H1 (cell line): ENCODE data around the gene POLH. TPM values are rescaled to one million over a fixed set of nuclear protein-coding genes. Genes with fewer than 3 reads are reported as not detected.

Experiments used
- CTCF ChIA-PET: fragments of 300-600 bp; sonication (Branson Sonifier 250); formaldehyde crosslinking; loops from one replicate; lab custom pipeline; 2021; ENCODE audit not compliant: partially characterized antibody; lab: Charles Lee
- POLR2A ChIA-PET: fragments of 300-600 bp; sonication (Branson Sonifier 250); formaldehyde crosslinking; loops from one replicate; lab custom pipeline; 2021; ENCODE audit warnings: inconsistent platforms; ENCODE audit not compliant: partially characterized antibody; lab: Charles Lee
- DNase-seq, 2 experiments: peaks; one replicate each; pipeline versions ENCODE4 v3.0.0 to v3.0.0-alpha.2; 2010 to 2022; ENCODE audit warnings: low spot score in 2 of 2, low read depth in 1 of 2, mixed read lengths in 1 of 2
- FAIRE-seq: peaks from 2 replicates; lab custom pipeline; 2011; peaks lifted over from hg19 to GRCh38; lab: Jason Lieb, UNC
- H2AFZ ChIP-seq: 2 replicates; pipeline ENCODE4 v1.8.1; 2012; ENCODE audit warnings: low read length, inconsistent platforms
- H2AK5ac ChIP-seq: 2 replicates; pipeline ENCODE4 v1.6.1; 2013; ENCODE audit warnings: low read depth, low read length
- H2BK120ac ChIP-seq: replicated peaks from 2 replicates; pipeline ENCODE3; 2013; ENCODE audit warnings: low read depth, low read length, inconsistent platforms
- H2BK12ac ChIP-seq: 2 replicates; pipeline ENCODE4 v1.6.1; 2013; ENCODE audit warnings: low read depth, low read length
- H2BK15ac ChIP-seq: 2 replicates; pipeline ENCODE4 v1.6.1; 2013; ENCODE audit warnings: low read length
- H2BK20ac ChIP-seq: 2 replicates; pipeline ENCODE4 v1.6.1; 2013; ENCODE audit warnings: low read length
- H2BK5ac ChIP-seq: 2 replicates; pipeline ENCODE4 v1.6.1; 2013; ENCODE audit warnings: low read depth, low read length
- H3K14ac ChIP-seq: 2 replicates; pipeline ENCODE4 v1.6.1; 2013; ENCODE audit warnings: inconsistent platforms; ENCODE audit not compliant: insufficient read length
- H3K18ac ChIP-seq: 2 replicates; pipeline ENCODE4 v1.6.1; 2013; ENCODE audit warnings: low read length; ENCODE audit errors: extremely low read depth
- H3K23ac ChIP-seq: 2 replicates; pipeline ENCODE4 v1.6.1; 2013; ENCODE audit warnings: inconsistent platforms; ENCODE audit not compliant: insufficient read length
- H3K23me2 ChIP-seq: 2 replicates; pipeline ENCODE4 v1.6.1; 2013; ENCODE audit warnings: low read depth, low read length
- H3K27ac ChIP-seq: 2 replicates; pipeline ENCODE4 v1.6.1; 2011; ENCODE audit warnings: low read depth, low read length, inconsistent platforms
- H3K27me3 ChIP-seq, 4 experiments: replicated peaks in 1 of 4; 1 replicate in 1 of 4; 2 replicates in 3 of 4; pipeline versions ENCODE4 v1.6.1 to v1.8.1; 2011 to 2013; ENCODE audit warnings: low read length in 3 of 4, mild to moderate bottlenecking in 3 of 4, inconsistent platforms in 2 of 4, mixed read lengths in 2 of 4, moderate library complexity in 1 of 4; ENCODE audit not compliant: control insufficient read depth in 3 of 4, insufficient read depth in 3 of 4; ENCODE audit errors: extremely low read depth in 1 of 4
- H3K36me3 ChIP-seq, 4 experiments: 2 replicates each; pipeline versions ENCODE4 v1.6.1 to v1.8.1; 2011 to 2013; ENCODE audit warnings: mild to moderate bottlenecking in 4 of 4, low read length in 3 of 4, moderate library complexity in 2 of 4, control low read depth in 1 of 4, inconsistent platforms in 1 of 4; ENCODE audit not compliant: insufficient read depth in 4 of 4, control insufficient read depth in 2 of 4
- H3K4ac ChIP-seq: replicated peaks from 2 replicates; pipeline ENCODE3; 2013; ENCODE audit warnings: low read length, low read depth, mixed read lengths, inconsistent platforms; ENCODE audit not compliant: insufficient read length
- H3K4me1 ChIP-seq, 4 experiments: replicated peaks in 1 of 4; 1 replicate in 1 of 4; 2 replicates in 3 of 4; pipeline versions ENCODE4 v1.6.1 to v1.8.1; 2011 to 2013; ENCODE audit warnings: low read length in 3 of 4, inconsistent platforms in 2 of 4, mixed read lengths in 1 of 4; ENCODE audit not compliant: insufficient read depth in 4 of 4, control insufficient read depth in 3 of 4
- H3K4me2 ChIP-seq, 2 experiments: 2 replicates each; pipeline versions ENCODE4 v1.6.1 to v1.8.1; 2011 to 2013; ENCODE audit warnings: low read depth in 2 of 2, low read length in 2 of 2, control low read depth in 1 of 2, inconsistent platforms in 1 of 2, mild to moderate bottlenecking in 1 of 2; ENCODE audit not compliant: insufficient read depth in 1 of 2
- H3K4me3 ChIP-seq, 4 experiments: fragments of 200-600, 300-600 bp in 1 of 4; sonication (generic), shearing (Covaris generic), sonication (Bioruptor Twin) in 1 of 4; 2 replicates each; pipeline versions ENCODE4 v1.5.1 to v1.8.1; 2011 to 2016; ENCODE audit warnings: low read length in 4 of 4, low read depth in 3 of 4, control low read depth in 2 of 4, inconsistent platforms in 2 of 4, mild to moderate bottlenecking in 2 of 4, mixed read lengths in 1 of 4, moderate library complexity in 1 of 4; ENCODE audit not compliant: insufficient read depth in 2 of 4; ENCODE audit errors: extremely low read depth in 1 of 4
- H3K56ac ChIP-seq: replicated peaks from 2 replicates; pipeline ENCODE3; 2013; ENCODE audit warnings: low read depth, mild to moderate bottlenecking, mixed read lengths, low read length, inconsistent platforms; ENCODE audit not compliant: insufficient read length
- H3K79me1 ChIP-seq: 2 replicates; pipeline ENCODE4 v1.6.1; 2013; ENCODE audit warnings: low read depth, low read length, control low read depth
- H3K79me2 ChIP-seq, 2 experiments: 2 replicates each; pipeline versions ENCODE4 v1.6.1 to v1.8.1; 2012 to 2013; ENCODE audit warnings: low read length in 2 of 2, mild to moderate bottlenecking in 2 of 2, inconsistent platforms in 1 of 2; ENCODE audit not compliant: insufficient read depth in 2 of 2, control insufficient read depth in 1 of 2
- H3K9ac ChIP-seq, 4 experiments: replicated peaks in 1 of 4; 1 replicate in 1 of 4; 2 replicates in 3 of 4; pipeline versions ENCODE4 v1.6.1 to v1.8.1; 2011 to 2013; ENCODE audit warnings: low read depth in 3 of 4, low read length in 3 of 4, control low read depth in 2 of 4, mild to moderate bottlenecking in 2 of 4, moderate library complexity in 2 of 4, inconsistent platforms in 1 of 4; ENCODE audit errors: extremely low read depth in 1 of 4
- H3K9me3 ChIP-seq, 2 experiments: 2 replicates each; pipeline versions ENCODE4 v1.6.1 to v1.8.1; 2012 to 2013; ENCODE audit warnings: mild to moderate bottlenecking in 2 of 2, moderate library complexity in 2 of 2, control low read depth in 1 of 2, inconsistent platforms in 1 of 2, low read depth in 1 of 2, low read length in 1 of 2, mixed read lengths in 1 of 2; ENCODE audit not compliant: insufficient read depth in 2 of 2
- H4K20me1 ChIP-seq, 2 experiments: replicated peaks in 1 of 2; 2 replicates each; pipeline versions ENCODE3 to v1.8.1; 2011 to 2013; ENCODE audit warnings: inconsistent platforms in 2 of 2, low read length in 2 of 2, mild to moderate bottlenecking in 1 of 2; ENCODE audit not compliant: insufficient read depth in 2 of 2, control insufficient read depth in 1 of 2
- H4K5ac ChIP-seq: 2 replicates; pipeline ENCODE4 v1.6.1; 2013; ENCODE audit warnings: low read length, low read depth, mixed read lengths, inconsistent platforms; ENCODE audit not compliant: insufficient read length
- H4K8ac ChIP-seq: 2 replicates; pipeline ENCODE4 v1.8.0; 2013; ENCODE audit warnings: mild to moderate bottlenecking, moderate library complexity, low read length, inconsistent platforms; ENCODE audit not compliant: insufficient read depth; ENCODE audit errors: extremely low read depth
- H4K91ac ChIP-seq: replicated peaks from 2 replicates; pipeline ENCODE3; 2013; ENCODE audit warnings: low read length, mixed read lengths, inconsistent platforms; ENCODE audit not compliant: insufficient read length
- CBX5 ChIP-seq: fragments of 300-800, 300-1000 bp; sonication (generic); IDR thresholded peaks from 2 replicates; pipeline ENCODE4 v1.7.1; 2016; ENCODE audit warnings: antibody characterized with exemption, low read length, low read depth
- EP300 ChIP-seq, 2 experiments: IDR thresholded peaks; 1 replicate in 1 of 2; 2 replicates in 1 of 2; pipeline ENCODE4 v1.6.1; 2011 to 2012; ENCODE audit warnings: low read depth in 2 of 2, low read length in 2 of 2, mild to moderate bottlenecking in 2 of 2, borderline replicate concordance in 1 of 2, inconsistent platforms in 1 of 2, moderate library complexity in 1 of 2
- EZH2 ChIP-seq: fragments of 200-600 bp; sonication (generic); IDR thresholded peaks from 2 replicates; pipeline ENCODE4 v1.7.1; 2012; ENCODE audit warnings: low read depth, mild to moderate bottlenecking, moderate library complexity, low read length, inconsistent platforms; ENCODE audit not compliant: severe bottlenecking
- KDM5A ChIP-seq: fragments of 200-600 bp; IDR thresholded peaks from 2 replicates; pipeline ENCODE4 v1.7.1; 2012; ENCODE audit warnings: mild to moderate bottlenecking, low read length, inconsistent platforms, mixed read lengths
- NRF1 ChIP-seq: IDR thresholded peaks from 2 replicates; pipeline ENCODE4 v1.6.1; 2011; ENCODE audit warnings: mild to moderate bottlenecking, low read depth, low read length, improper control_type of control experiment
- SAP30 ChIP-seq: fragments of 300-600 bp; sonication (generic); IDR thresholded peaks from 2 replicates; pipeline ENCODE4 v1.7.1; 2012; ENCODE audit warnings: low read length, moderate library complexity, mild to moderate bottlenecking, inconsistent platforms; ENCODE audit not compliant: insufficient read depth, insufficient replicate concordance
- SUZ12 ChIP-seq: fragments of 200-600 bp; sonication (generic); IDR thresholded peaks from 2 replicates; pipeline ENCODE4 v1.6.1; 2012; ENCODE audit warnings: mild to moderate bottlenecking, inconsistent platforms, low read length, moderate library complexity, mixed read lengths
- TCF12 ChIP-seq: IDR thresholded peaks from 2 replicates; pipeline ENCODE4 v1.6.1; 2011; ENCODE audit warnings: low read depth, mild to moderate bottlenecking, low read length
- WGBS, 2 experiments: shearing (Covaris generic) in 1 of 2; methylation state at CpG; one replicate each; pipeline versions ENCODE4 v1.1.6 to v1.1.7; 2013 to 2015; ENCODE audit warnings: low lambda C conversion rate in 2 of 2, mixed read lengths in 2 of 2, inconsistent platforms in 1 of 2, low coverage in 1 of 2, missing lambda C conversion rate in 1 of 2; ENCODE audit not compliant: insufficient replicate concordance in 2 of 2, insufficient coverage in 1 of 2, insufficient read length in 1 of 2; ENCODE audit errors: extremely low coverage in 1 of 2, missing lambda C conversion rate in 1 of 2; 5-methylcytosine and 5-hydroxymethylcytosine counted together
- polyA plus RNA-seq, 7 experiments: library from polyadenylated mRNA; depleted of rRNA in 3 of 7; stranded (reverse) in 5 of 7; unstranded in 2 of 7; fragments of >200 nt in 5 of 7; fragments of 200-250 nt in 2 of 7; gene quantifications; 1 replicate in 5 of 7; 2 replicates in 1 of 7; 4 replicates in 1 of 7; pipeline versions ENCODE4 v1.2.1 to v1.2.3, GENCODE V29; 2011 to 2013; ENCODE audit warnings: missing spikeins in 2 of 7, mixed read lengths in 2 of 7
- total RNA-seq: library from RNA; stranded (reverse); fragmentation: NEBNext Ultra II Directional; extraction: Animal tissue kit (Norgen Biotek cat#: 25700); gene quantifications from 2 replicates; pipeline ENCODE4 v1.2.1, GENCODE V29; 2021
- TF ChIP-seq, protein P1 (sequence below): IDR thresholded peaks from 2 replicates; pipeline ENCODE4 v1.6.1; 2012; ENCODE audit warnings: inconsistent platforms

Gene POLH
- total and polyA plus RNA-seq, 2 of the 8 experiments (the other 6 are each of a cell fraction or from before 2014, with no cell fraction given) = 5.8 to 12.4 TPM

GRCh38 chr6:43610431-43610830 is 34.4 kb downstream of the POLH start:
- 98% methylated on average over 5 of the region's 5 CpGs; no CpG with 5 or more reads in 1 of the 2 experiments for whole genome bisulfite sequencing, 2 experiments
- POLR2A ChIA-PET = interaction anchor here (0.8 to 2.1 kb wide), 8 partner anchors 9 to 698 kb away, joined by 3 to 9 read pairs (median 4); partner anchors contain the start of gene GTPBP2
- H3K79me2 ChIP-seq = no peaks in the 10 kb centered on the region

More at GRCh38 chr6:43610431-43610830, 34.4 kb downstream of the POLH start:
- Histone ChIP-seq H2BK15ac (no peak overlapping the region), H3K23ac (no peak overlapping the region), H3K79me1 (no peaks in the 10 kb centered on the region), H3K27me3 (no peaks in the 10 kb centered on the region), H3K23me2 (no peaks in the 10 kb centered on the region), H3K4me3 (no peak overlapping the region), H3K4me1 (no peaks in the 10 kb centered on the region), H2BK5ac (no peak overlapping the region), H2AK5ac (no peak overlapping the region), H3K4ac (no peak overlapping the region), H3K9ac (no peak overlapping the region), H3K4me2 (no peak overlapping the region), H3K9me3 (no peaks in the 10 kb centered on the region), H4K5ac (no peak overlapping the region), H3K56ac (no peak overlapping the region), H3K18ac (no peak overlapping the region), H2AFZ (no peak overlapping the region), H4K91ac (no peak overlapping the region), H3K36me3 (peaks cover 3 to 13% (median 6%) of the 10 kb centered on the region in 4 experiments; a peak in 6 of 8 replicates), H3K27ac (no peak overlapping the region), H4K20me1 (peaks cover 0 to 1% of the 10 kb centered on the region in 2 experiments), H2BK120ac (no peak overlapping the region), H4K8ac (no peak overlapping the region), H2BK20ac (no peak overlapping the region), H2BK12ac (no peak overlapping the region), H3K14ac (no peak overlapping the region)
- no peak for FAIRE-seq
- no peak for DNase-seq
- CTCF ChIA-PET = interaction anchor here (0.6 to 1.7 kb wide), 7 partner anchors 10 to 469 kb away, joined by 3 to 6 read pairs (median 3); no protein-coding TSS in a partner anchor
- TF ChIP-seq, protein P1, sequence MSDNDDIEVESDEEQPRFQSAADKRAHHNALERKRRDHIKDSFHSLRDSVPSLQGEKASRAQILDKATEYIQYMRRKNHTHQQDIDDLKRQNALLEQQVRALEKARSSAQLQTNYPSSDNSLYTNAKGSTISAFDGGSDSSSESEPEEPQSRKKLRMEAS = no peak
- TF ChIP-seq EZH2 (no peak), NRF1 (no peak), SAP30 (no peak), SUZ12 (no peak), KDM5A (no peak), CBX5 (no peak), TCF12 (no peak), EP300 (IDR thresholded peaks at IDR 0.05; ENCODE audit: borderline replicate concordance in 1 of 2, low read depth in 2 of 2, low read length in 2 of 2) (no peak)
